Nephron progenitor cell (in vitro differentiated cells): ENCODE data around the gene KIF16B.
"Not testable (repeated sequence)": the region's sequence is repeated elsewhere in the genome, so short reads cannot be mapped to it uniquely, and the experiment has no call there.

Experiments used
- DNase-seq: peaks from one replicate; pipeline ENCODE4 v3.0.0; 2021
- H3K27ac Mint-ChIP-seq: 2 replicates; pipeline ENCODE4 v1.8.0; 2021; ENCODE audit warnings: mild to moderate bottlenecking, moderate library complexity, mixed read lengths
- H3K27me3 Mint-ChIP-seq: 2 replicates; pipeline ENCODE4 v1.8.0; 2021; ENCODE audit warnings: mild to moderate bottlenecking, low read depth, mixed read lengths; ENCODE audit not compliant: poor library complexity
- H3K36me3 Mint-ChIP-seq: 2 replicates; pipeline ENCODE4 v1.8.0; 2021; ENCODE audit warnings: low read depth, mixed read lengths
- H3K4me1 Mint-ChIP-seq: 2 replicates; pipeline ENCODE4 v1.8.0; 2021; ENCODE audit warnings: mixed read lengths
- H3K4me3 Mint-ChIP-seq: 2 replicates; pipeline ENCODE4 v1.8.0; 2021; ENCODE audit warnings: mild to moderate bottlenecking, moderate library complexity, mixed read lengths
- H3K9me3 Mint-ChIP-seq: 2 replicates; pipeline ENCODE4 v1.8.0; 2021; ENCODE audit warnings: mild to moderate bottlenecking, moderate library complexity, mixed read lengths
- TF ChIP-seq, protein P1 (sequence below): fragments of 200-600 bp; sonication (generic); IDR thresholded peaks from 2 replicates; pipeline ENCODE4 v1.5.0; 2021; ENCODE audit warnings: antibody characterized with exemption

Gene KIF16B

GRCh38 chr20:16446246-16446645, 127.0 kb downstream of the KIF16B start:
- H3K27ac Mint-ChIP-seq = no peak overlapping the region
- peaks cover 14% of the 10 kb centered on the region for H3K36me3 Mint-ChIP-seq
- no peaks in the 10 kb centered on the region for H3K27me3 Mint-ChIP-seq
- H3K4me3 Mint-ChIP-seq = no peak overlapping the region
- DNase-seq = no peak
- no peaks in the 10 kb centered on the region for H3K9me3 Mint-ChIP-seq
- H3K4me1 Mint-ChIP-seq = no peaks in the 10 kb centered on the region
- TF ChIP-seq, protein P1, sequence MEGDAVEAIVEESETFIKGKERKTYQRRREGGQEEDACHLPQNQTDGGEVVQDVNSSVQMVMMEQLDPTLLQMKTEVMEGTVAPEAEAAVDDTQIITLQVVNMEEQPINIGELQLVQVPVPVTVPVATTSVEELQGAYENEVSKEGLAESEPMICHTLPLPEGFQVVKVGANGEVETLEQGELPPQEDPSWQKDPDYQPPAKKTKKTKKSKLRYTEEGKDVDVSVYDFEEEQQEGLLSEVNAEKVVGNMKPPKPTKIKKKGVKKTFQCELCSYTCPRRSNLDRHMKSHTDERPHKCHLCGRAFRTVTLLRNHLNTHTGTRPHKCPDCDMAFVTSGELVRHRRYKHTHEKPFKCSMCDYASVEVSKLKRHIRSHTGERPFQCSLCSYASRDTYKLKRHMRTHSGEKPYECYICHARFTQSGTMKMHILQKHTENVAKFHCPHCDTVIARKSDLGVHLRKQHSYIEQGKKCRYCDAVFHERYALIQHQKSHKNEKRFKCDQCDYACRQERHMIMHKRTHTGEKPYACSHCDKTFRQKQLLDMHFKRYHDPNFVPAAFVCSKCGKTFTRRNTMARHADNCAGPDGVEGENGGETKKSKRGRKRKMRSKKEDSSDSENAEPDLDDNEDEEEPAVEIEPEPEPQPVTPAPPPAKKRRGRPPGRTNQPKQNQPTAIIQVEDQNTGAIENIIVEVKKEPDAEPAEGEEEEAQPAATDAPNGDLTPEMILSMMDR = no peak

DNA sequence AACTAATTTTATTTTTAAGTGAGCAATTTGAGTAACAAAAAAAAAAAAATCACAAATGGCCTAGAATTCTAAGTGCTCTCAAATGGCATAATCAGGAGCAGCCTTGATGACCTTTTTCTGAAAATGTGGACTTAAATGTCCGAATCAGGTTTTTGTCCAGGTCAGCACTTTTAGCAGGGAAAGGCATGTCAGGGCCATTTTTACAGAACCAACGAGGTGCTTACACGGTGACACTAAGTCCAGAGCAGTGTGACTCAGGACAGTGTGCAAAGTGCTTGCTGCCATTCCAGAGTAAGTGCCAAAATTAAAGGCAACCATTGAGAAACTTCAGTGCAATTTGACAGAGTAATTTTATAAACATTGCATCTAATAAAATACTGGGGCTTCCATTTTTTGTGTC, 127.8 kb downstream of the KIF16B start:
- H3K9me3 Mint-ChIP-seq = no peaks in the 10 kb centered on the region
- H3K27ac Mint-ChIP-seq = no peak overlapping the region
- peaks cover 20% of the 10 kb centered on the region for H3K36me3 Mint-ChIP-seq
- no peak overlapping the region for H3K4me3 Mint-ChIP-seq
- no peaks in the 10 kb centered on the region for H3K27me3 Mint-ChIP-seq
- no peak for DNase-seq
- TF ChIP-seq, protein P1 = no peak
- H3K4me1 Mint-ChIP-seq = no peaks in the 10 kb centered on the region

GRCh38 chr20:16444057-16444777, 129.0 kb downstream of the KIF16B start:
- Mint-ChIP-seq H3K27ac (no peak overlapping the region), H3K27me3 (peaks cover 3% of the 10 kb centered on the region), H3K9me3 (peaks cover 11% of the 10 kb centered on the region), H3K36me3 (peaks cover 29% of the 10 kb centered on the region), H3K4me3 (no peak overlapping the region), H3K4me1 (no peaks in the 10 kb centered on the region)
- TF ChIP-seq, protein P1 = no peak
- no peak for DNase-seq

DNA sequence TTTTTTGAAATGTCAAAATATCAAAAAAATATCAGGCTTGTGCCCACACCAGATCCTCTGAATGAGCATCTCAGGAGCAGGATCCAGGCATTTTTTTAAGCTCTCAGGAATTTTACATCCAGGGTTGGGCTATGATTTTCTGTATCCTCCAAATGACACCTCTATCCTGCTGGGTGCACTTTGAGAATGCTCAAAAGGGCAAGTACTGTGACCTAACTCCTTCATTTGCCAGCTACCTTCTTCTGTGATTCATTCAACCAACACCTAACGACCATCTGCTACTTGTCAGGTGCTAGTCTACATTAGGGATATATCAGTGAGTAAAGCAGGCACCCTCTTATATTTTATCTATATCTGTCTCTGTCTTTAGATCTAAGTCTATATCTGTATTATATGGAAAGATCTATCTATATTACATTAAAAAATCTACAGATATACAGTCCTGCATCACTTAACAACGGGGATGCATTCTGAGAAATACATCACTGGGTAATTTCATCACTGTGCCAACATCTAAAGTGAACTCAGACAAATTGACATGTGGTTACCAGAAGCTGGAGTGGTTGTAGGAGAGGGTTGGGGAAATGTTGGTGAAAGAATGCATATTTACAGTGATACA, 131.6 kb downstream of the KIF16B start:
- H3K36me3 Mint-ChIP-seq = peaks cover 42% of the 10 kb centered on the region
- DNase-seq = no peak
- H3K4me1 Mint-ChIP-seq = no peaks in the 10 kb centered on the region
- H3K9me3 Mint-ChIP-seq = peaks cover 20% of the 10 kb centered on the region
- peaks cover 3% of the 10 kb centered on the region for H3K27me3 Mint-ChIP-seq
- no peak overlapping the region for H3K4me3 Mint-ChIP-seq
- H3K27ac Mint-ChIP-seq = no peak overlapping the region
- TF ChIP-seq, protein P1 = no peak

DNA sequence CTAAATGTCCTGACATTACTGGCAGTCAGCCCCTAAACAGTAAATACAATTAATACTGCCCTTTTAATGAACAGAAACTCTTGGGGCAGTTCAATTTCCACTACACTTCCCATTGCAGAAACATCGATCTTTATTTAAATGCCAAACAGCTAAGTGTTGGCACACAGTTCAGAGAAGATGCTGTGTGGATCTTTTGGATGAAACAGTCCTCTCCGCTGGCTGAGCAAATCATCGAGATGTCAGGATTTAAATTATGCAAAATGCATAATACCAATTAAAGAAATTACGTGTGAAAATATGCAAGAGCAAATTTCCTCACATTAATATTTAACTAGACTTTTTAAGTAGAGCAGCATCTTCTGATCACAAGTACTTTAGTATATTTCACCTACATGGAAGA, 132.6 kb downstream of the KIF16B start:
- H3K36me3 Mint-ChIP-seq = peaks cover 49% of the 10 kb centered on the region
- no peak overlapping the region for H3K4me3 Mint-ChIP-seq
- TF ChIP-seq, protein P1 = no peak
- H3K4me1 Mint-ChIP-seq = no peaks in the 10 kb centered on the region
- DNase-seq = no peak
- no peak overlapping the region for H3K27ac Mint-ChIP-seq
- H3K9me3 Mint-ChIP-seq = peaks cover 20% of the 10 kb centered on the region
- H3K27me3 Mint-ChIP-seq = peaks cover 7% of the 10 kb centered on the region

- Mint-ChIP-seq H3K9me3 (peaks cover 20% of the 10 kb centered on the region), H3K36me3 (peaks cover 58% of the 10 kb centered on the region)
- H3K4me1 Mint-ChIP-seq, H3K27me3 Mint-ChIP-seq, DNase-seq, H3K27ac Mint-ChIP-seq, H3K4me3 Mint-ChIP-seq: not testable (repeated sequence)
These were observed 133.7 kb downstream of the KIF16B start for GRCh38 chr20:16439540-16439939.
